HCT116 (cell line): ENCODE data around the gene NAGLU. TPM values are rescaled to one million over a fixed set of nuclear protein-coding genes. Genes with fewer than 3 reads are reported as not detected.

Source experiments
- ATAC-seq: fragments of 200-7000 bp; cut with Tn5 transposase; 2 replicates; pipeline ENCODE4 v1.9.1; 2020; ENCODE audit warnings: mild to moderate bottlenecking, moderate library complexity
- BruUV-seq: library from RNA; stranded (reverse); fragments of 400-500 nt; replicated peaks from 2 replicates; lab custom pipeline; 2021; lab: Mats Ljungman, UMichigan
- CTCF ChIA-PET: fragments of 300-600 bp; sonication (Branson Sonifier 250); formaldehyde crosslinking; loops from one replicate; lab custom pipeline; 2021; ENCODE audit warnings: antibody characterized with exemption; lab: Charles Lee
- POLR2A ChIA-PET: fragments of 300-600, 350-600 bp; sonication (Branson Sonifier 250); formaldehyde crosslinking; loops from one replicate; lab custom pipeline; 2021; ENCODE audit warnings: antibody characterized with exemption; lab: Charles Lee
- RAD21 ChIA-PET, 2 experiments: fragments of 300-600 bp; sonication (Branson Sonifier 250); formaldehyde crosslinking; loops; one replicate each; lab custom pipeline; 2023; ENCODE audit warnings: low total read pairs in 2 of 2; ENCODE audit not compliant: uncharacterized antibody in 2 of 2, unreplicated experiment in 2 of 2, low non-redundant PET in 1 of 2; lab: Charles Lee
- DNase-seq: peaks from one replicate; pipeline ENCODE4 v3.0.0-alpha.2; 2010; ENCODE audit warnings: low read depth, low spot score
- H2AFZ ChIP-seq: fragments of 200-600 bp; shearing (Covaris generic), sonication (generic); 2 replicates; pipeline ENCODE4 v1.6.1; 2017; ENCODE audit warnings: low read depth, mixed run types, mixed read lengths, antibody characterized with exemption, low read length; ENCODE audit not compliant: poor library complexity, severe bottlenecking
- H3K27ac ChIP-seq: 2 replicates; pipeline ENCODE4 v1.5.1; 2012; ENCODE audit warnings: low read depth, low read length
- H3K27me3 ChIP-seq: fragments of 200-600 bp; sonication (generic); 2 replicates; pipeline ENCODE4 v1.6.1; 2016; ENCODE audit warnings: mixed run types, low read length, mixed read lengths; ENCODE audit not compliant: insufficient read depth
- H3K36me3 ChIP-seq, 2 experiments: fragments of 200-500 bp in 1 of 2; fragments of 200-600 bp in 1 of 2; sonication (Bioruptor generic) in 1 of 2; sonication (generic) in 1 of 2; 2 replicates each; pipeline versions ENCODE4 v1.5.1 to v1.6.1; 2014 to 2016; ENCODE audit warnings: low read length in 2 of 2, inconsistent platforms in 1 of 2, mixed read lengths in 1 of 2, mixed run types in 1 of 2; ENCODE audit not compliant: insufficient read depth in 2 of 2, control insufficient read depth in 1 of 2
- H3K4me1 ChIP-seq, 2 experiments: fragments of 200-600 bp in 1 of 2; sonication (generic) in 1 of 2; 2 replicates each; pipeline versions ENCODE4 v1.5.1 to v1.6.1; 2012 to 2017; ENCODE audit warnings: low read length in 2 of 2, inconsistent platforms in 1 of 2, mild to moderate bottlenecking in 1 of 2, mixed read lengths in 1 of 2, mixed run types in 1 of 2, moderate library complexity in 1 of 2; ENCODE audit not compliant: insufficient read depth in 2 of 2, control insufficient read depth in 1 of 2
- H3K4me2 ChIP-seq: fragments of 200-600 bp; sonication (generic); 2 replicates; pipeline ENCODE4 v1.6.1; 2017; ENCODE audit warnings: mixed run types, low read length, mixed read lengths
- H3K4me3 ChIP-seq, 2 experiments: fragments of 200-600 bp in 1 of 2; sonication (generic) in 1 of 2; replicated peaks in 1 of 2; 2 replicates each; pipeline ENCODE4 v1.5.1; 2011 to 2016; ENCODE audit warnings: low read length in 2 of 2, control low read depth in 1 of 2, low read depth in 1 of 2, mild to moderate bottlenecking in 1 of 2, mixed read lengths in 1 of 2, mixed run types in 1 of 2
- H3K79me2 ChIP-seq: fragments of 200-600 bp; sonication (generic); 2 replicates; pipeline ENCODE4 v1.6.1; 2017; ENCODE audit warnings: mild to moderate bottlenecking, mixed run types, low read length, moderate library complexity, mixed read lengths; ENCODE audit not compliant: insufficient read depth
- H3K9ac ChIP-seq: fragments of 200-600 bp; sonication (generic); 2 replicates; pipeline ENCODE4 v1.6.1; 2016; ENCODE audit warnings: low read length, mixed read lengths
- H3K9me2 ChIP-seq: fragments of 200-600 bp; sonication (generic), shearing (Covaris generic); 2 replicates; pipeline ENCODE4 v1.6.1; 2017; ENCODE audit warnings: mixed run types, mild to moderate bottlenecking, moderate library complexity; ENCODE audit not compliant: insufficient read depth
- H3K9me3 ChIP-seq, 2 experiments: fragments of 200-500 bp in 1 of 2; fragments of 200-600 bp in 1 of 2; sonication (Bioruptor generic) in 1 of 2; sonication (generic) in 1 of 2; 2 replicates each; pipeline ENCODE4 v1.6.1; 2014 to 2017; ENCODE audit warnings: low read length in 2 of 2, mixed read lengths in 2 of 2, inconsistent platforms in 1 of 2, low read depth in 1 of 2, mild to moderate bottlenecking in 1 of 2, mixed run types in 1 of 2, moderate library complexity in 1 of 2; ENCODE audit not compliant: control insufficient read depth in 1 of 2, insufficient read depth in 1 of 2
- H4K20me1 ChIP-seq: fragments of 200-600 bp; sonication (generic), shearing (Covaris generic); 2 replicates; pipeline ENCODE4 v1.6.1; 2017; ENCODE audit warnings: mixed run types, mild to moderate bottlenecking, moderate library complexity; ENCODE audit not compliant: insufficient read depth
- CEBPB ChIP-seq: IDR thresholded peaks from 2 replicates; pipeline ENCODE4 v1.6.1; 2012; ENCODE audit warnings: low read depth
- EZH2 ChIP-seq: fragments of 200-600 bp; sonication (generic); IDR thresholded peaks from 2 replicates; pipeline ENCODE4 v1.6.1; 2017; ENCODE audit warnings: antibody characterized with exemption, mixed run types
- POLR2A ChIP-seq: IDR thresholded peaks from 2 replicates; pipeline ENCODE4 v1.7.0; 2011; ENCODE audit warnings: borderline replicate concordance; ENCODE audit not compliant: insufficient read depth, insufficient read length; ENCODE audit errors: extremely low read depth
- POLR2AphosphoS5 ChIP-seq: IDR thresholded peaks from 2 replicates; pipeline ENCODE4 v1.6.1; 2011; ENCODE audit warnings: mild to moderate bottlenecking, low read depth, low read length, moderate library complexity
- RAD21 ChIP-seq: IDR thresholded peaks from 2 replicates; pipeline ENCODE4 v1.6.1; 2012; ENCODE audit warnings: low read depth, mild to moderate bottlenecking
- SIN3A ChIP-seq: IDR thresholded peaks from 2 replicates; pipeline ENCODE4 v1.6.1; 2012; ENCODE audit warnings: low read depth
- SP1 ChIP-seq: IDR thresholded peaks from 2 replicates; pipeline ENCODE4 v1.6.1; 2012; ENCODE audit warnings: low read depth
- SRF ChIP-seq: IDR thresholded peaks from 2 replicates; pipeline ENCODE4 v1.6.1; 2012; ENCODE audit warnings: low read depth
- YY1 ChIP-seq: IDR thresholded peaks from 2 replicates; pipeline ENCODE4 v1.6.1; 2011; ENCODE audit warnings: low read length, low read depth, moderate library complexity, mild to moderate bottlenecking; ENCODE audit not compliant: insufficient replicate concordance; ENCODE audit errors: extremely low read depth
- ZFX ChIP-seq: fragments of 450-650 bp; IDR thresholded peaks from 2 replicates; pipeline ENCODE4 v1.6.1; 2017
- ZNF274 ChIP-seq: fragments of 200-500 bp; sonication (Bioruptor generic); IDR thresholded peaks from 2 replicates; pipeline ENCODE4 v1.6.1; 2014; ENCODE audit warnings: mild to moderate bottlenecking, low read depth, low read length, inconsistent platforms
- intact Hi-C: fragments of 100-400 bp; cut with micrococcal nuclease; formaldehyde crosslinking; loops from 2 replicates; pipeline ENCODE4 v1.10.0; 2022
- total RNA-seq: library from RNA; stranded (reverse); gene quantifications from one replicate; pipeline ENCODE4 v1.2.1, GENCODE V29; 2021; ENCODE audit not compliant: unreplicated experiment
- TF ChIP-seq, protein P1 (sequence below), 3 experiments: fragments of 200-600 bp in 1 of 3; sonication (generic) in 1 of 3; IDR thresholded peaks in 2 of 3; conservative IDR thresholded peaks in 1 of 3; 2 replicates each; pipeline ENCODE4 v1.5.1; 2012 to 2017; ENCODE audit warnings: low read depth in 2 of 3, low read length in 2 of 3, antibody characterized with exemption in 1 of 3, borderline replicate concordance in 1 of 3, control low read depth in 1 of 3, mild to moderate bottlenecking in 1 of 3, mixed read lengths in 1 of 3, mixed run types in 1 of 3, moderate library complexity in 1 of 3; ENCODE audit not compliant: insufficient read depth in 1 of 3
- TF ChIP-seq, protein P2 (sequence below): IDR thresholded peaks from 2 replicates; pipeline ENCODE4 v1.6.1; 2012

NAGLU gene
- total RNA-seq, 1 experiment from 2014 or later: 17.7 TPM

DNA sequence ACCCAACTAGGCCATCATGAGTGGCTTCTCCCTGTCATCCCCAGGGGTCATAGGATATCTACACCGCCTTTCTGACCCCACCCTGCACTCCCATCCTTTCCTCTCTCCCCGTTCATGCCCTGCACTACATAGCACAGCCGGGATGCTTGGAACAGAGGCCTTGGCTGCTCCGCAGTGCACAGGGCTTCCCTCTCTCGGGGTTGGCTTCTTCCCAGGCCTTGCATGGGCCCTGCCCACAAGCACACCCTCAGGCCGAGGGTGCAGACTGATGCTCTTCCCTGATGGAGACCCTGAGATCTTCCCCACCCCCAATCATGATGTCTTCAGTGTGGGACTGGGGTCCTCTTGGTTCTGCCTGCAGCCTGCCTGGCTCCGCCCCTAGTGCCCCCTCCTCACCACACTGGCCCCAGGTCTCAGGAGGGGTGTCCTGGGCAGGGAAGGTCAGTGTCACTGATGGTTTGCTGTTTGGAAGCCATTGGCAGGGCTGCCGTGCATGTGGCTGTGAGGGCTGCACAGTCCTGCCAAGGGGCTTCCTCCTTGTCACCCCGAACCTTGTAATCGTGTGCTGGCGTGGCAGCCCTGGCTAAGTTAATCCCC, 14.3 kb upstream of the NAGLU start:
- Histone ChIP-seq H3K36me3 (peaks cover 3 to 5% of the 10 kb centered on the region in 2 experiments; a peak in 2 of 4 replicates), H2AFZ (no peak overlapping the region), H3K4me2 (peak overlapping the region; percentile 78; the same call in 1 of the 2 replicates), H3K27ac (peak overlapping the region; percentile 93), H4K20me1 (no peaks in the 10 kb centered on the region), H3K9ac (no peak overlapping the region), H3K79me2 (no peaks in the 10 kb centered on the region), H3K9me3 (no peaks in the 10 kb centered on the region), H3K4me3 (no peak overlapping the region), H3K4me1 (peaks cover 47 to 78% of the 10 kb centered on the region in 2 experiments), H3K9me2 (no peaks in the 10 kb centered on the region), H3K27me3 (no peaks in the 10 kb centered on the region)
- DNase-seq (no peak), ATAC-seq (no peak)
- CTCF ChIA-PET: no interaction called here
- POLR2A ChIA-PET: interaction anchor here (1.1 to 4.6 kb wide), 2 partner anchors 9 to 98 kb away, joined by 3 to 28 read pairs; partner anchors contain the start of gene CAVIN1
- RAD21 ChIA-PET: no interaction called here
- BruUV-seq: no TSS peak
- TF ChIP-seq, protein P1, sequence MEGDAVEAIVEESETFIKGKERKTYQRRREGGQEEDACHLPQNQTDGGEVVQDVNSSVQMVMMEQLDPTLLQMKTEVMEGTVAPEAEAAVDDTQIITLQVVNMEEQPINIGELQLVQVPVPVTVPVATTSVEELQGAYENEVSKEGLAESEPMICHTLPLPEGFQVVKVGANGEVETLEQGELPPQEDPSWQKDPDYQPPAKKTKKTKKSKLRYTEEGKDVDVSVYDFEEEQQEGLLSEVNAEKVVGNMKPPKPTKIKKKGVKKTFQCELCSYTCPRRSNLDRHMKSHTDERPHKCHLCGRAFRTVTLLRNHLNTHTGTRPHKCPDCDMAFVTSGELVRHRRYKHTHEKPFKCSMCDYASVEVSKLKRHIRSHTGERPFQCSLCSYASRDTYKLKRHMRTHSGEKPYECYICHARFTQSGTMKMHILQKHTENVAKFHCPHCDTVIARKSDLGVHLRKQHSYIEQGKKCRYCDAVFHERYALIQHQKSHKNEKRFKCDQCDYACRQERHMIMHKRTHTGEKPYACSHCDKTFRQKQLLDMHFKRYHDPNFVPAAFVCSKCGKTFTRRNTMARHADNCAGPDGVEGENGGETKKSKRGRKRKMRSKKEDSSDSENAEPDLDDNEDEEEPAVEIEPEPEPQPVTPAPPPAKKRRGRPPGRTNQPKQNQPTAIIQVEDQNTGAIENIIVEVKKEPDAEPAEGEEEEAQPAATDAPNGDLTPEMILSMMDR (IDR thresholded peaks at IDR 0.05 in 2 of 3, conservative IDR thresholded peaks at IDR 0.05 in 1 of 3; ENCODE audit: borderline replicate concordance in 1 of 3, insufficient read depth in 1 of 3, low read depth in 2 of 3, low read length in 2 of 3): no peak
- no peak for TF ChIP-seq CEBPB
- no peak for TF ChIP-seq ZNF274
- TF ChIP-seq, protein P2, sequence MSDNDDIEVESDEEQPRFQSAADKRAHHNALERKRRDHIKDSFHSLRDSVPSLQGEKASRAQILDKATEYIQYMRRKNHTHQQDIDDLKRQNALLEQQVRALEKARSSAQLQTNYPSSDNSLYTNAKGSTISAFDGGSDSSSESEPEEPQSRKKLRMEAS: no peak
- TF ChIP-seq YY1: no peak
- TF ChIP-seq SRF: no peak
- TF ChIP-seq POLR2A: no peak
- TF ChIP-seq ZFX: no peak
- TF ChIP-seq EZH2: no peak
- no peak for TF ChIP-seq SIN3A
- TF ChIP-seq SP1: no peak
- TF ChIP-seq RAD21: no peak
- TF ChIP-seq POLR2AphosphoS5: no peak
- intact Hi-C loops: loop anchor here (10.0 kb wide), 1 partner anchor 497 kb away; the partner anchor contains the start of gene NKIRAS2
